ENCODE measurements around the gene ANKS1B.

DNA sequence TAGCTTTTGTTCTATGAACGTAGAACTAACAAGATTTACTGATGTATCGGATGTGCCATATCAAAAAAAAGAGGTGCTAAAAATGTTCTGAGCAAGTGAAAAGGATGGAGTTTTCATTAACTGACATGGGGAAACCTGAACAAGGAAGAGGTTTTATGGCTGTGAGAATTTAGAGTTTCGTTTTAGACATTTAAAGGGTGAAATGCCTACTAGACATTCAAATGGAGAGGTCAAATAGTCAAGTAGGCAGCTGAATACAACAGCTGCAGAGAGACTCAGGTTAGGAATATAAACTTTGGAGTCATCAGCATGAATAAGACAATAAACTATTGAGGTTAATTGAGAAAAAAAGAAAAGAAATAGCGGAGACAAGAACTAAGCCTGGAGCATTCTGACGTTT is 702.1 kb downstream of the ANKS1B start:
- TF ChIP-seq MAX (CRISPR knock-in tag; IDR thresholded peaks at IDR 0.05): no peak
- no peak for TF ChIP-seq CREB1 (CRISPR knock-in tag; IDR thresholded peaks at IDR 0.05)
- TF ChIP-seq ESRRA (CRISPR knock-in tag; IDR thresholded peaks at IDR 0.05; ENCODE audit: borderline replicate concordance): no peak
- TF ChIP-seq TCF7 (CRISPR knock-in tag; IDR thresholded peaks at IDR 0.05; ENCODE audit: low read depth): no peak
- no peak for TF ChIP-seq CTCF (IDR thresholded peaks at IDR 0.05)
- no peak for TF ChIP-seq USF2 (CRISPR knock-in tag; IDR thresholded peaks at IDR 0.05)
- no peak for TF ChIP-seq NFYB (CRISPR knock-in tag; conservative IDR thresholded peaks at IDR 0.05; ENCODE audit: low read depth)
- TF ChIP-seq ZNF423 (CRISPR knock-in tag; IDR thresholded peaks at IDR 0.05): no peak
- TF ChIP-seq ZNF532 (CRISPR knock-in tag; IDR thresholded peaks at IDR 0.05; ENCODE audit: borderline replicate concordance): no peak
- TF ChIP-seq CREM (CRISPR knock-in tag; IDR thresholded peaks at IDR 0.05): no peak
- TF ChIP-seq, protein P1, sequence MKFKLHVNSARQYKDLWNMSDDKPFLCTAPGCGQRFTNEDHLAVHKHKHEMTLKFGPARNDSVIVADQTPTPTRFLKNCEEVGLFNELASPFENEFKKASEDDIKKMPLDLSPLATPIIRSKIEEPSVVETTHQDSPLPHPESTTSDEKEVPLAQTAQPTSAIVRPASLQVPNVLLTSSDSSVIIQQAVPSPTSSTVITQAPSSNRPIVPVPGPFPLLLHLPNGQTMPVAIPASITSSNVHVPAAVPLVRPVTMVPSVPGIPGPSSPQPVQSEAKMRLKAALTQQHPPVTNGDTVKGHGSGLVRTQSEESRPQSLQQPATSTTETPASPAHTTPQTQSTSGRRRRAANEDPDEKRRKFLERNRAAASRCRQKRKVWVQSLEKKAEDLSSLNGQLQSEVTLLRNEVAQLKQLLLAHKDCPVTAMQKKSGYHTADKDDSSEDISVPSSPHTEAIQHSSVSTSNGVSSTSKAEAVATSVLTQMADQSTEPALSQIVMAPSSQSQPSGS (CRISPR knock-in tag; IDR thresholded peaks at IDR 0.05; ENCODE audit: borderline replicate concordance, low read depth): no peak
- TF ChIP-seq, protein P2, sequence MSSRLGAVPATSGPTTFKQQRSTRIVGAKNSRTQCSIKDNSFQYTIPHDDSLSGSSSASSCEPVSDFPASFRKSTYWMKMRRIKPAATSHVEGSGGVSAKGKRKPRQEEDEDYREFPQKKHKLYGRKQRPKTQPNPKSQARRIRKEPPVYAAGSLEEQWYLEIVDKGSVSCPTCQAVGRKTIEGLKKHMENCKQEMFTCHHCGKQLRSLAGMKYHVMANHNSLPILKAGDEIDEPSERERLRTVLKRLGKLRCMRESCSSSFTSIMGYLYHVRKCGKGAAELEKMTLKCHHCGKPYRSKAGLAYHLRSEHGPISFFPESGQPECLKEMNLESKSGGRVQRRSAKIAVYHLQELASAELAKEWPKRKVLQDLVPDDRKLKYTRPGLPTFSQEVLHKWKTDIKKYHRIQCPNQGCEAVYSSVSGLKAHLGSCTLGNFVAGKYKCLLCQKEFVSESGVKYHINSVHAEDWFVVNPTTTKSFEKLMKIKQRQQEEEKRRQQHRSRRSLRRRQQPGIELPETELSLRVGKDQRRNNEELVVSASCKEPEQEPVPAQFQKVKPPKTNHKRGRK (CRISPR knock-in tag; IDR thresholded peaks at IDR 0.05; ENCODE audit: borderline replicate concordance): no peak
- no peak for TF ChIP-seq AFF4 (CRISPR knock-in tag; IDR thresholded peaks at IDR 0.05; ENCODE audit: borderline replicate concordance)
